Measurements from ENCODE around the gene KNG1.

KNG1 gene

GRCh38 chr3:186713499-186713898 is 3.7 kb upstream of the KNG1 start:
- no peak for FAIRE-seq

- FAIRE-seq = no peak
Measured at GRCh38 chr3:186719945-186720739, 3.0 kb downstream of the KNG1 start.

GRCh38 chr3:186722457-186722856 is 5.3 kb downstream of the KNG1 start:
- no peak for FAIRE-seq

GRCh38 chr3:186724911-186725310 is 7.8 kb downstream of the KNG1 start:
- no peak for FAIRE-seq

GRCh38 chr3:186732169-186732766 is 15.1 kb downstream of the KNG1 start:
- FAIRE-seq = no peak

- no peak for FAIRE-seq
Measured at GRCh38 chr3:186742618-186743380, 25.6 kb downstream of the KNG1 start.

- FAIRE-seq = no peak
Measured at GRCh38 chr3:186743666-186744065, 26.5 kb downstream of the KNG1 start.

- FAIRE-seq = no peak
Measured at GRCh38 chr3:186746008-186746407, 28.8 kb downstream of the KNG1 start.

GRCh38 chr3:186750316-186750715 is 33.2 kb downstream of the KNG1 start:
- FAIRE-seq = no peak

- FAIRE-seq = no peak
Measured at GRCh38 chr3:186751480-186751879, 34.3 kb downstream of the KNG1 start.

- no peak for FAIRE-seq
Measured at GRCh38 chr3:186754006-186754405, 36.8 kb downstream of the KNG1 start.

- FAIRE-seq = no peak
Measured at GRCh38 chr3:186754871-186755270, 37.7 kb downstream of the KNG1 start.

GRCh38 chr3:186757214-186757613 is 40.1 kb downstream of the KNG1 start:
- FAIRE-seq = no peak

- FAIRE-seq = no peak
Measured at GRCh38 chr3:186757686-186758220, 40.6 kb downstream of the KNG1 start.

- FAIRE-seq = no peak
Measured at GRCh38 chr3:186759231-186759930, 42.2 kb downstream of the KNG1 start.

- FAIRE-seq = no peak
Measured at GRCh38 chr3:186760141-186760833, 43.1 kb downstream of the KNG1 start.

GRCh38 chr3:186760897-186761447 is 43.8 kb downstream of the KNG1 start:
- no peak for FAIRE-seq

- FAIRE-seq = no peak
Measured at GRCh38 chr3:186772281-186772694, 55.1 kb downstream of the KNG1 start.

GRCh38 chr3:186772701-186773417 is 55.7 kb downstream of the KNG1 start:
- FAIRE-seq = no peak

GRCh38 chr3:186775999-186776398 is 58.8 kb downstream of the KNG1 start:
- FAIRE-seq = no peak

GRCh38 chr3:186779204-186779603 is 62.0 kb downstream of the KNG1 start:
- no peak for FAIRE-seq

Measured in TTC549 (cell line).